ENCODE measurements around the gene DTNA. TPM values are rescaled to one million over a fixed set of nuclear protein-coding genes. Genes with fewer than 3 reads are reported as not detected.

Gene DTNA
- total and polyA plus RNA-seq, 2 of the 8 experiments (the other 6 are each of a cell fraction or from before 2014, with no cell fraction given), result 30.2 to 32.7 TPM

GRCh38 chr18:34834897-34835296 is 124.8 kb downstream of the DTNA start:
- Histone ChIP-seq H3K4me3 (ENCODE audit: extremely low read depth in 1 of 4, insufficient read depth in 2 of 4, low read depth in 3 of 4, low read length in 4 of 4) (no peak overlapping the region), H2AK5ac (ENCODE audit: low read depth, low read length) (no peak overlapping the region), H2BK120ac (replicated peaks; ENCODE audit: low read depth, low read length) (no peak overlapping the region), H3K79me2 (ENCODE audit: control insufficient read depth in 1 of 2, insufficient read depth in 2 of 2, low read length in 2 of 2) (no peaks in the 10 kb centered on the region), H3K23me2 (ENCODE audit: low read depth, low read length) (no peaks in the 10 kb centered on the region), H3K79me1 (ENCODE audit: low read depth, low read length) (no peaks in the 10 kb centered on the region), H3K9me3 (ENCODE audit: insufficient read depth in 2 of 2, low read depth in 1 of 2, low read length in 1 of 2) (no peaks in the 10 kb centered on the region), H3K23ac (ENCODE audit: insufficient read length) (no peak overlapping the region), H3K4me1 (replicated peaks in 1 of 4; ENCODE audit: control insufficient read depth in 3 of 4, insufficient read depth in 4 of 4, low read length in 3 of 4) (peaks cover 0 to 12% (median 4%) of the 10 kb centered on the region in 4 experiments; a peak in 3 of 7 replicates), H3K27ac (ENCODE audit: low read depth, low read length) (no peak overlapping the region), H2BK15ac (ENCODE audit: low read length) (no peak overlapping the region), H3K36me3 (ENCODE audit: control insufficient read depth in 2 of 4, insufficient read depth in 4 of 4, low read length in 3 of 4) (no peaks in the 10 kb centered on the region; a peak in 1 of 8 replicates), H2BK12ac (ENCODE audit: low read depth, low read length) (no peak overlapping the region), H4K5ac (ENCODE audit: insufficient read length, low read depth, low read length) (no peak overlapping the region), H3K27me3 (replicated peaks in 1 of 4; ENCODE audit: control insufficient read depth in 3 of 4, extremely low read depth in 1 of 4, insufficient read depth in 3 of 4, low read length in 3 of 4) (no peaks in the 10 kb centered on the region), H3K4ac (replicated peaks; ENCODE audit: insufficient read length, low read depth, low read length) (no peak overlapping the region), H4K8ac (ENCODE audit: extremely low read depth, insufficient read depth, low read length) (no peak overlapping the region), H2AFZ (ENCODE audit: low read length) (no peak overlapping the region), H3K14ac (ENCODE audit: insufficient read length) (no peak overlapping the region), H4K20me1 (replicated peaks in 1 of 2; ENCODE audit: control insufficient read depth in 1 of 2, insufficient read depth in 2 of 2, low read length in 2 of 2) (no peaks in the 10 kb centered on the region), H3K9ac (replicated peaks in 1 of 4; ENCODE audit: extremely low read depth in 1 of 4, low read depth in 3 of 4, low read length in 3 of 4) (no peak overlapping the region), H3K4me2 (ENCODE audit: insufficient read depth in 1 of 2, low read depth in 2 of 2, low read length in 2 of 2) (no peak overlapping the region), H4K91ac (replicated peaks; ENCODE audit: insufficient read length, low read length) (no peak overlapping the region), H3K56ac (replicated peaks; ENCODE audit: insufficient read length, low read depth, low read length) (no peak overlapping the region), H2BK5ac (ENCODE audit: low read depth, low read length) (no peak overlapping the region), H2BK20ac (ENCODE audit: low read length) (no peak overlapping the region), H3K18ac (ENCODE audit: extremely low read depth, low read length) (no peak overlapping the region)
- 92% methylated on average over 2 of the region's 2 CpGs; no CpG with 5 or more reads in 1 of the 2 experiments for WGBS, 2 experiments (ENCODE audit: extremely low coverage in 1 of 2, insufficient coverage in 1 of 2, insufficient read length in 1 of 2, insufficient replicate concordance in 2 of 2, low coverage in 1 of 2, low lambda C conversion rate in 2 of 2, missing lambda C conversion rate in 1 of 2)
- no peak for FAIRE-seq
- DNase-seq (ENCODE audit: low read depth in 1 of 2, low spot score in 2 of 2), result no peak
- ChIA-PET POLR2A (ENCODE audit: partially characterized antibody) (no interaction called here), CTCF (ENCODE audit: partially characterized antibody) (interaction anchor here (0.7 kb wide), 1 partner anchor 209 kb away, joined by 3 read pairs; no protein-coding TSS in a partner anchor)
- TF ChIP-seq HDAC2 (IDR thresholded peaks at IDR 0.05; ENCODE audit: borderline replicate concordance in 1 of 2, low read depth in 2 of 2, low read length in 2 of 2) (no peak), BRCA1 (IDR thresholded peaks at IDR 0.05; ENCODE audit: low read depth, low read length) (no peak), KDM1A (IDR thresholded peaks at IDR 0.05; ENCODE audit: borderline replicate concordance, low read length) (no peak), ASH2L (IDR thresholded peaks at IDR 0.05; ENCODE audit: low read length) (no peak), MAX (IDR thresholded peaks at IDR 0.05) (no peak), CBX8 (IDR thresholded peaks at IDR 0.05; ENCODE audit: borderline replicate concordance, low read depth, low read length) (no peak), EZH2 (IDR thresholded peaks at IDR 0.05; ENCODE audit: low read depth, low read length, severe bottlenecking) (no peak)
